ENCODE measurements around the gene STAP1.
"Not testable (repeated sequence)": the region's sequence is repeated elsewhere in the genome, so short reads cannot be mapped to it uniquely, and the experiment has no call there.

Gene STAP1

GRCh38 chr4:67552146-67552792 is 6.3 kb upstream of the STAP1 start:
- in situ Hi-C loops (cut with MboI; ENCODE audit: low sequenced_read_pairs) = not testable (repeated sequence)

GRCh38 chr4:67554096-67554495 is 4.4 kb upstream of the STAP1 start:
- in situ Hi-C loops (cut with MboI; ENCODE audit: low sequenced_read_pairs) = no loop called here

- in situ Hi-C loops (cut with MboI; ENCODE audit: low sequenced_read_pairs) = no loop called here
Observed at GRCh38 chr4:67555447-67555846, 3.1 kb upstream of the STAP1 start.

DNA sequence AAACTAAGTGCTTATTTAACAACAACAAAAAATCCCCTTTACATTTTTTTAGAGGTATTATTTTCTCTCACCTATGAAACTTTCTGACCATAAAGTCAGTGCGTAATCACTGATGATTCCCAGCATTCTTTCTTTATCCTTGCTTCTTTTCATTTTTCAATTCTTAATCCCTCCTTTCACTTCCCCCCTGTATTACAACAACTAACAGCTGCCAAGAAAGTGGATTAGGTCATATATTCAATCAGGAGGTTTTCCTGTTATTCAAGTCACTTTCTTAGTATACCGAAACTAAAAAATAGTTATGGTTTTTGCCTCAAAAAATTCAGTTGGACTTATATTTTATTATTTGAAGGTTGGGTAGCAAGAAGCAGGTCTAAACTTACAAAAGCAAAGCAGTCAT is 2.1 kb upstream of the STAP1 start:
- in situ Hi-C loops (cut with MboI; ENCODE audit: low sequenced_read_pairs) = no loop called here

- in situ Hi-C loops (cut with MboI; ENCODE audit: low sequenced_read_pairs) = no loop called here
Observed at GRCh38 chr4:67565284-67565683, 6.8 kb downstream of the STAP1 start.

DNA sequence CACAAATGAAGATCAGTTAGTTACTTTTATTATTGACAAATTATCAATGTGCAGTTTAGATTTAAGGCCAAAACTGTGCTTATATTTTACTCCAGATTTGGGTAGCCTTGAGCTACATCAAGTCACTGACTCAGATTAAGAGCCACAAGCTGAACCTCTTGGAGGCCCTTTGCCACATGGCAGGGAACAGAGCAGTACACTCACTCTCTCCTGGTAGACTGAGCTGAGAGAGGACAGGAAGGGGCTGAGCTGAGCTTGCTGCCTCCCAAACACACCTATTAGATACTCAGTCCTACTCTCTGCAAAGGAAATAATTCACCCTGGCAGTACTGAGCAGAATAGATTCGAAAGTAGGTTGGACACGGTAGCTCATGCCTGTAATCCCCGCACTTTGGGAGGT is 7.8 kb downstream of the STAP1 start:
- in situ Hi-C loops (cut with MboI; ENCODE audit: low sequenced_read_pairs) = no loop called here

DNA sequence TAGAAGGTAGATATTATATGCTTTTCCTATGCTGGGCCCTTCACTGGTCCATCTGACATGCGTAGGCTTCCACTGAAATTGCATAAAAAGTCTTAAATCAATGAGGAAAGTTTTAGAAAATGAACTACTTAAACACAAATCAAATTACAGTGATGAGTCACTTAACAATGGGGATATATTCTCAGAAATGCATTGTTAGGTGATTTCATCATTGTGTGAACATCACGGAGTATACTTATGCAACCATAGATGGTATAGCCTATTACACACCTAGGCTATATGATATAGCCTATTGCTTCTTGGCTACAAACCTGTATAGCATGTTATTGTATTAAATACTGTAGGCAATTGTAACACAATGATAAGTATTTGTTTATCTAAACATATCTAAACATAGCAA is 10.3 kb downstream of the STAP1 start:
- in situ Hi-C loops (cut with MboI; ENCODE audit: low sequenced_read_pairs) = no loop called here

DNA sequence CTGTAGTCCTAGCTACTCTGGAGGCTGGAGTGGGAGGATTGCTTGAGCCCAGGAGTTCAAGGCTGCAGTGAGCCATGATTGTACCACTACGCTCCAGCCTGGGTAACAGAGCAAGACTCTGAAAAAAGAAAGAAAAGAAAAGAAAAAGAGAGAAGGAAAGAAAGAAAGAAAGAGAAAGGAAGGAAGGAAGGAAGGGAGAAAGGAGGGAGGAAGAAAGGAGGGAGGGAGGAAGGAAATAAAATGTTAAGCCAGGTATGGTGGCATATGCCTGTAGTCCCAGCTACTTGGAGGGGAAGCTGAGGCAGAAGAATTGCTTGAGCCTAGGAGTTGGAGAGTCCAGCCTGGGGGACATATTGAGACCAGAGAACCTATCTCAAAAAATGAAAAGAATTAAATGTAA is 12.0 kb downstream of the STAP1 start:
- in situ Hi-C loops (cut with MboI; ENCODE audit: low sequenced_read_pairs) = no loop called here

- in situ Hi-C loops (cut with MboI; ENCODE audit: low sequenced_read_pairs) = no loop called here
Observed at GRCh38 chr4:67571975-67572374, 13.4 kb downstream of the STAP1 start.

- in situ Hi-C loops (cut with MboI; ENCODE audit: low sequenced_read_pairs) = no loop called here
Observed at GRCh38 chr4:67573193-67573592, 14.7 kb downstream of the STAP1 start.

GRCh38 chr4:67575232-67576058 is 16.9 kb downstream of the STAP1 start:
- in situ Hi-C loops (cut with MboI; ENCODE audit: low sequenced_read_pairs) = no loop called here

- in situ Hi-C loops (cut with MboI; ENCODE audit: low sequenced_read_pairs) = no loop called here
Observed at GRCh38 chr4:67576059-67576466, 17.5 kb downstream of the STAP1 start.

DNA sequence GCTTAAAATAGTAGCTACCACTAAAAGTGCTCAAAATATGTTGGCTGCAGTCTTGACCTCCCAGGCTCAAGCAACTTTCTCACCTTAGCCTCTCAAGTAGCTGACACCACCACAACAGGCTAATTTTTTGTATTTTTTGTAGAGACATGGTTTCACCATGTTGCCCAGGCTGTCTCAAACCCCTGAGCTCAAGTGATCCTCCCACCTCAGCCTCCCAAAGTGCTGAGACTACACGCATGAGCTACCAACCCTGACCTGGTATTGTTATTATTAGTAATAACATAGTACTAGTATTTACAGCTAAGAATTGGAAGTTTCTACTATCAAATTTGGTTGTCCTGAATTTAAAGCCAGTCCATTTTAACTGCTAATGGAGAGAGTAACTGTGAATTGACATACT is 18.0 kb downstream of the STAP1 start:
- in situ Hi-C loops (cut with MboI; ENCODE audit: low sequenced_read_pairs) = no loop called here

DNA sequence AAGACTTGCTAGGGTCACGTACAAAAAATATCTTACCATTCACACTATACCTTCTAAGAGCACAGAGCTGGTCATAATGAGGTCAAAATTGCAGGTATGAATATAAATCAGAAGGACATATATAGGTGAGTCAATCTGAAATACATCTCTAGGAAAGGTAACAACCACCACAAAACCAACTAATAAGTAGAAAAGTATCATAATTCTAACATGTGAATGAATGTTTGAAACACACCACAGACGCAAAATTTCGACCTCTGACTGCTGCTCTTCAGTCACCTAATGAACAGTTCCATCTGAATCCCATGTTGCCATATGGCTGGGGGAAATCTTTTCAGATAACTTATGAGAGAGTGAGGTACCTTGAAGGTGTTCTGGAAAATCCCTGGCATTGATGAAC is 22.1 kb downstream of the STAP1 start:
- in situ Hi-C loops (cut with MboI; ENCODE audit: low sequenced_read_pairs) = no loop called here

DNA sequence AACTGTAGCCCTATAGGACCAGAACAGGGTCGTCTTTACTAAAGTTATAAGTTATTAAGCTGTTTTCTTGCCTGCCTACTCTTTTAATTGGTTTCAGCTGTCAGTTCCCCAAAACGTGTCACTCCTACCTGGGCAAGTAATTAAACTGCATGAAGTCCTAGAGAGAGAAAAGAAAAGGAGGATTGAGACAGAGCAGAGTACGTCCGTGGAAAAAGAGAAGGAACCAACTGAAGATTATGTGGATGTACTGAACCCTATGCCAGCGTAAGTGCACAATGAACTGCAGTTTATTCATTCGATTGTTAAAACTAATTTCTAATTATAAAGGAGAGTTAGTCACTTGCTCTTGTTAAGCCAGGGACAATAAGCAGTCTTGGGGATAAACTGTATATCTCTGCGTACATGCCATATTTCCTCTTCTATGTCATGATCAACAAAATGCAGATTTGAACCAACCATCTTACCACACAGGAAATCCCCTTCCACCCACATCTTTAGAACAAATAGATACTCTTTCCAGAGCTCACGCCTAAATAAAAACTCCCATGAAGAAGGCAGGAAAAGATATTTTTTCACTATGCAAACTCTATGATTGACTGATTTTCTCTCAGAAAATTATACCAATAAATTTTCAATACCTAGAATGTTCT is 22.8 kb downstream of the STAP1 start:
- in situ Hi-C loops (cut with MboI; ENCODE audit: low sequenced_read_pairs) = no loop called here

DNA sequence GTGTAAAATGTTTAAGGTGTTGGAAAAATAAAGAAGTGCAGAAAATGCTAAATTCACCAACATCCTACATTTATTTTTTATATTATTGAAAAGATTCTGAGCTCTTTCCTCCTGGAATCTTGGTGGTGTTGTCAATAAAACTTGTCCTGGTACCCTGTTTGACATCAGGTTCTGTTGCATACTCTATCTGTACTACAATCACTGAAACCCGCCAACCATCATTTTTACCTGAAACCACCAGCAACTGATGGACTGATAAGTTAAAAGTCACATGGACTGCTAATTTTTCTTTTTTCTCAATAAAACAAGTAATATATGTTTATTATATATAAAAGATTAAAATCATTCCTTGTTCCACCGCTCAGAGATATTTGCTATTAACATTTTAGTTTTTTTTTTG is 23.4 kb downstream of the STAP1 start:
- in situ Hi-C loops (cut with MboI; ENCODE audit: low sequenced_read_pairs) = no loop called here

GRCh38 chr4:67584496-67584895 is 26.0 kb downstream of the STAP1 start:
- in situ Hi-C loops (cut with MboI; ENCODE audit: low sequenced_read_pairs) = no loop called here

GRCh38 chr4:67587156-67587555 is 28.6 kb downstream of the STAP1 start:
- in situ Hi-C loops (cut with MboI; ENCODE audit: low sequenced_read_pairs) = no loop called here

- in situ Hi-C loops (cut with MboI; ENCODE audit: low sequenced_read_pairs) = no loop called here
Observed at GRCh38 chr4:67593741-67594175, 35.2 kb downstream of the STAP1 start.

GRCh38 chr4:67603310-67604028 is 44.9 kb downstream of the STAP1 start:
- in situ Hi-C loops (cut with MboI; ENCODE audit: low sequenced_read_pairs) = no loop called here

DNA sequence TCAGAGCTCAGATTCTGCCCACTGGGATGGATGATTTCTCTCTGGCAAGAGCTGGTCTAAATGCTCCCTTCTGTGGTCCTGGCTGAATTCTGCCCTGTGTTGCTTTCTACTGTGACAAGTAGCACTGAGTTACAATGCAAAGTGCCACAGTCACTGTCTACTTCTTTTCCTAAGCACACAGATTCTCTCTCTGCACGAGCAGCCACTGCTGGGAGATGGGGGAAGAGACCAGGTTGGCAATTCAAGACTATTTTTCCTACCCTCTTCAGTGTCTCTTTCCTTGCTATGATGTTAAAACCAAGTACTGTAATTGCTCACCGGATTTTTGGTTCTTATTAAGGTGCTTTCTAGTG is 45.5 kb downstream of the STAP1 start:
- in situ Hi-C loops (cut with MboI; ENCODE audit: low sequenced_read_pairs) = no loop called here
